Measurements from ENCODE around the gene ARMC8.

GRCh38 chr3:138241676-138242075, 54.6 kb downstream of the ARMC8 start:
- TF ChIP-seq POLR2A (IDR thresholded peaks at IDR 0.05) (no peak), CTCF (IDR thresholded peaks at IDR 0.05) (no peak), EP300 (IDR thresholded peaks at IDR 0.05) (no peak)

Measured in stomach (tissue), 4 donors.